Loucy (cell line): ENCODE measurements around the gene MGA.

Experiments used
- EZH2phosphoT487 ChIP-seq: fragments of 200-600 bp; IDR thresholded peaks from 2 replicates; pipeline ENCODE4 v1.6.1; 2018; ENCODE audit warnings: antibody characterized with exemption, mild to moderate bottlenecking, moderate library complexity, borderline replicate concordance
- TF ChIP-seq, protein P1 (sequence below): fragments of 200-600 bp; sonication (generic); conservative IDR thresholded peaks from 2 replicates; pipeline ENCODE4 v1.5.1; 2014; ENCODE audit warnings: mild to moderate bottlenecking, antibody characterized with exemption, low read length

DNA sequence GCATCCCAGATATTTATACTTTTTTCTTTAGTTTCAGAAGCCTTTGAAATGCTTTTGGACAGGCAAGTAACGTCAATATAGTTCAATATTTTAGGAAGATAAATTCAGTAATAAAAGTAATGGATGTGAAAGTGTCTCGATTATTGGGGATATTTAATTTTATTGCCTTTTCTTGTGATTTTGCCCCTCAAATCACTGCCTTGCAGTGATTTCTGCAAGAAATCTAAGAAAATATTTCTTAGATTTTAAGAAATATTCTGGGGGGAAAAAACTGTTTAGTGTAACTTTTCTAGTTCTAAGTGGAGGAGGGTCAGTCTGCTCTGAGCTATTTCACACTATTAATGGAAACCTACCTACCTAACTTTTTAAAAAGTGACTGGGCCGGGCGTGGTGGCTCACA is 33.6 kb downstream of the MGA start:
- TF ChIP-seq, protein P1, sequence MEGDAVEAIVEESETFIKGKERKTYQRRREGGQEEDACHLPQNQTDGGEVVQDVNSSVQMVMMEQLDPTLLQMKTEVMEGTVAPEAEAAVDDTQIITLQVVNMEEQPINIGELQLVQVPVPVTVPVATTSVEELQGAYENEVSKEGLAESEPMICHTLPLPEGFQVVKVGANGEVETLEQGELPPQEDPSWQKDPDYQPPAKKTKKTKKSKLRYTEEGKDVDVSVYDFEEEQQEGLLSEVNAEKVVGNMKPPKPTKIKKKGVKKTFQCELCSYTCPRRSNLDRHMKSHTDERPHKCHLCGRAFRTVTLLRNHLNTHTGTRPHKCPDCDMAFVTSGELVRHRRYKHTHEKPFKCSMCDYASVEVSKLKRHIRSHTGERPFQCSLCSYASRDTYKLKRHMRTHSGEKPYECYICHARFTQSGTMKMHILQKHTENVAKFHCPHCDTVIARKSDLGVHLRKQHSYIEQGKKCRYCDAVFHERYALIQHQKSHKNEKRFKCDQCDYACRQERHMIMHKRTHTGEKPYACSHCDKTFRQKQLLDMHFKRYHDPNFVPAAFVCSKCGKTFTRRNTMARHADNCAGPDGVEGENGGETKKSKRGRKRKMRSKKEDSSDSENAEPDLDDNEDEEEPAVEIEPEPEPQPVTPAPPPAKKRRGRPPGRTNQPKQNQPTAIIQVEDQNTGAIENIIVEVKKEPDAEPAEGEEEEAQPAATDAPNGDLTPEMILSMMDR, result no peak
- TF ChIP-seq EZH2phosphoT487, result no peak
